ENCODE measurements around the gene BCL11B.

The BCL11B gene

DNA sequence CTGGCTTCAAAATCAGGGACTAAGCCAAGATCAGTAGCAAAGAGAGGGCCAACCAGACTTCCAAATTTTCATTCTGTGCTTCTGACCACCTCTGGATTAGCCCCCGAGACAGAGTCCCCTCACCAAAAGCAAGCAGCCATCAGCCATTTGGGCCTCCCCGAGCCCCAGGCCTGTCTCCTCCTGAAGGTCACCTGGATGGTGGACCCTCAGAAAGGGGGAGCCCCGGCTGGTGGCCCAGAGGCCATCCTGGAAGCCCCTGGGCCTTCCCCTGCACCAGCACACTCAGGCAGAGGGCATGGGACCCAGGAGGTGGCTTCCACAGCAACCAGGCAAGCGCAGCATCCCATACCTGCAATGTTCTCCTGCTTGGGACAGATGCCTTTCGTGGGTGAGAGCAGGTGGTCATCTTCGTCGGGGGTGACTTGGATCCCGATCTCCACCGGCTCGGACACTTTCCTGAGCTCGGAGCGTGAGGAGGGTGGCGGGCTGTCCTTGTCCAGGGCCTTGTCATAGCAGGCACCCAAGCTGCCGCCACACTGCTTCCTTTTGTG lies 14.8 kb downstream of the BCL11B start:
- H3K36me3 Mint-ChIP-seq (ENCODE audit: low read depth), result peaks cover 46% of the 10 kb centered on the region
- peak overlapping the region; percentile 99 for H3K27ac Mint-ChIP-seq

DNA sequence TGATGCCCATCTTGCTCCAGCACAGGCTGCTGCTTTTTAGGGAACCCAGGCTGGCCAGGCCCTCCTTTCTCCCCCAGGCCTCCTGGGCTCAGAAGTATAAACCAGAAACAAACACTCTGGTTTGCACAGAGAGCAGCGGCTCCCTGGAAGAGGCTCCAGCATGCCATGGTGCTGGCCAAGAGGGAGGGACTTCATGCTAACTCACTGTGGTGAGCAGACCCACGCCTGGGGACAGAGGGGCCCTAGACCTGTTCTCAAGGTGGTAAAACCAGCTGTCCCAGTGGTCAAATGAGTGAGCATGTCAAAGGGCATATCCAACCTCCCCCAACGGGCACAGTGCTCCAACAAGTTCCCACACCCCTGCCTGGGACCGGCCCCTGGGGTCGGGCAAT lies 15.5 kb downstream of the BCL11B start:
- H3K27ac Mint-ChIP-seq, result peak overlapping the region; percentile 99
- no peaks in the 10 kb centered on the region for H3K27me3 Mint-ChIP-seq
- H3K9me3 Mint-ChIP-seq, result no peaks in the 10 kb centered on the region
- peak overlapping the region; percentile 88 for H3K4me3 Mint-ChIP-seq
- peaks cover 50% of the 10 kb centered on the region for H3K36me3 Mint-ChIP-seq (ENCODE audit: low read depth)
- H3K4me1 Mint-ChIP-seq (ENCODE audit: low read depth), result peaks cover 100% of the 10 kb centered on the region

More for the DNA sequence above, 14.8 kb downstream of the BCL11B start:
- Mint-ChIP-seq H3K9me3 (no peaks in the 10 kb centered on the region), H3K27me3 (no peaks in the 10 kb centered on the region), H3K4me3 (peak overlapping the region; percentile 88), H3K4me1 (ENCODE audit: low read depth) (peaks cover 100% of the 10 kb centered on the region)

DNA sequence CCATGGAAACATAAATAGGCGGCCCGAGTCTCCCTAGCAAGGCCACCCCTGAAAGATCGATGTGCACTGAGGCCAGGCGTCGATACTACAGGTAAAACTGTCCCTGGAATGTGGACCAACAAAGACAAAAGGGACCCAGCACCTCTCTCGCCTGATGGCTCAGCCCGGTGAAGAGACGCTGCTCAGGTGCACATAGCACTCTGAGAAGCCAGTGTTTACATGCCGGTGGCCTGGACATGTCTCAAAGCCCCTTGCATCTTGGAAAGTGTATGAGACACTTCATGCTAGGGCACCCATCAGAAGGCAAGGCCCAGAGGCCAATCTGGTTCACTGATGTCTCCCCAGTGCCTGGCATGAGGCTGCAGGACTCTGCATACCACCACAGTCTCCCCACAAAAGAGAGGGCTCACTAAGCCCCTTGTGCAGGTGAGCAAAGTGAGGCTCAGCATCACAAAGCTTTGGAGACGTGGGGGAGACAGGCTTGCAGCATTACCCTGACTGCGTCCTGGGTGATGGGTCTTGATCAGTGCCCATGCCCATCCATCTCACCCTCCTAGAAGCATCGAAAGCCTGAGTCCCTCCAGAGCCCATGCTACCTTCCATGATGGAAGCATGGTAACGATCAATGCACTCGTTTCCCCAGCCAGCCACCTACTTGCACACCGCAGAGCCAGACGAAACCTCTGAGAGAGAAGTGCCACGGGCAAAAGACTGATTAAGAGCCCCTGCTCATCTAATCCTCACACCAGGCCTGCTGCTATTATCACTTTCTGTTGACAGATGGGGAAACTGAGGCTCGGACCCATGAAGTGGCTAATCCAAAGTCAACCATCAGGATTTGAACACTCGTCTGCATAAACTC lies 16.1 kb downstream of the BCL11B start:
- peaks cover 55% of the 10 kb centered on the region for H3K36me3 Mint-ChIP-seq (ENCODE audit: low read depth)
- H3K27ac Mint-ChIP-seq, result peak overlapping the region; percentile 99
- H3K4me1 Mint-ChIP-seq (ENCODE audit: low read depth), result peaks cover 100% of the 10 kb centered on the region
- no peaks in the 10 kb centered on the region for H3K27me3 Mint-ChIP-seq
- H3K9me3 Mint-ChIP-seq, result no peaks in the 10 kb centered on the region
- H3K4me3 Mint-ChIP-seq, result peak overlapping the region; percentile 88

DNA sequence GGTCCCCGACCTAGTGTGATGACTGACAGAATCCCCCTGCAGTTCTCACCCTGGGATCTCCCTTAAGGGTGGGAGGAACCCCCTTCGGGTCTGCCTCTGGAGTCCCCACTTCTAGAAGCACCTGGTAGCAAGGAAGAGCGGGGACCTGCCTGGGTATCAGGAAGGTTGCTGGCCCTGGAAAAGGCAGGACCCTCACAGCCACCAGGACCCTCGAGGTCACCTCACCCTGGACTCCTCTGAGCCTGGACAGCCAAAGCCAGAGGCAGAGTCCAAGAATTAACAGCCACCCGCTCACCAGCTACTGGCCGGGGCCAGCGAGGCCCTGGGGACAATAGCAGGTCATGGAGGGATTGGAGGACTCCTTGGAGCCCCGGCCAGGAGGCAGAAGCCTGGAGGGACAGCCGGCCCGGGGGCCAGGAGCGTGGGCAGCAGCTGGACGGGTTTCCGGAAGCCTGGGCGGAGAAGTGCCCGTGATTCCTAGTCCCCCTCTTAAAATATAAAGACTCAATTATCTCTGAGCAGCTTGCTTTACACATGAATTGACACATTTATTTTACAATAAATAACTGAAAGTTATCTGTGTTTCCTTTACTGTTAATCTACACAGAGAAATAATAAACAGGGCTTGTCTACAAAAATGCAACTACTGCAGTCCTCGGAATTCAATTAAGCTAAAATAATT lies 17.5 kb downstream of the BCL11B start:
- Mint-ChIP-seq H3K27ac (peak overlapping the region; percentile 96), H3K36me3 (ENCODE audit: low read depth) (peaks cover 58% of the 10 kb centered on the region), H3K4me1 (ENCODE audit: low read depth) (peaks cover 100% of the 10 kb centered on the region), H3K9me3 (no peaks in the 10 kb centered on the region), H3K4me3 (peak overlapping the region; percentile 63), H3K27me3 (no peaks in the 10 kb centered on the region)

DNA sequence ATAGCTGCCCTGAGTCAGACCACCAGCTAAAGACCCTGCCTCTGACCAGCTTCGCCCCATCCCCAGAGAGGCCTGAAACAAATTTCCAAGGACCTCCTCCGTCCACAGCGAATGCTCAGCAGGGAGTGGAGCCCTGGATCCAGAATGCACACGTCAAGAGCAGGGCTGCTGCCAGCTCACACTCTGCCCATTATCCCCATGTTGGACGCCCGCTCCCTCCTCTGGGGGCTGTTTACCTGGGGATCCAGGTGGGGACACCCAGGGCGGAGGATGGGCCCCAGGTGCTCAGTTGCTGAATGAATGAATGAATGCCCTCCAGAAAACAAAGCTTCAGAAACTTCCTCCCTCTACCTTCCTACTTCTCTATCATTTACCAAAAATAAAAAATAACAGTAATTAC lies 18.1 kb downstream of the BCL11B start:
- Mint-ChIP-seq H3K36me3 (ENCODE audit: low read depth) (peaks cover 55% of the 10 kb centered on the region), H3K9me3 (no peaks in the 10 kb centered on the region), H3K4me3 (peak overlapping the region; percentile 63), H3K27ac (peak overlapping the region; percentile 96), H3K4me1 (ENCODE audit: low read depth) (peaks cover 100% of the 10 kb centered on the region), H3K27me3 (no peaks in the 10 kb centered on the region)

DNA sequence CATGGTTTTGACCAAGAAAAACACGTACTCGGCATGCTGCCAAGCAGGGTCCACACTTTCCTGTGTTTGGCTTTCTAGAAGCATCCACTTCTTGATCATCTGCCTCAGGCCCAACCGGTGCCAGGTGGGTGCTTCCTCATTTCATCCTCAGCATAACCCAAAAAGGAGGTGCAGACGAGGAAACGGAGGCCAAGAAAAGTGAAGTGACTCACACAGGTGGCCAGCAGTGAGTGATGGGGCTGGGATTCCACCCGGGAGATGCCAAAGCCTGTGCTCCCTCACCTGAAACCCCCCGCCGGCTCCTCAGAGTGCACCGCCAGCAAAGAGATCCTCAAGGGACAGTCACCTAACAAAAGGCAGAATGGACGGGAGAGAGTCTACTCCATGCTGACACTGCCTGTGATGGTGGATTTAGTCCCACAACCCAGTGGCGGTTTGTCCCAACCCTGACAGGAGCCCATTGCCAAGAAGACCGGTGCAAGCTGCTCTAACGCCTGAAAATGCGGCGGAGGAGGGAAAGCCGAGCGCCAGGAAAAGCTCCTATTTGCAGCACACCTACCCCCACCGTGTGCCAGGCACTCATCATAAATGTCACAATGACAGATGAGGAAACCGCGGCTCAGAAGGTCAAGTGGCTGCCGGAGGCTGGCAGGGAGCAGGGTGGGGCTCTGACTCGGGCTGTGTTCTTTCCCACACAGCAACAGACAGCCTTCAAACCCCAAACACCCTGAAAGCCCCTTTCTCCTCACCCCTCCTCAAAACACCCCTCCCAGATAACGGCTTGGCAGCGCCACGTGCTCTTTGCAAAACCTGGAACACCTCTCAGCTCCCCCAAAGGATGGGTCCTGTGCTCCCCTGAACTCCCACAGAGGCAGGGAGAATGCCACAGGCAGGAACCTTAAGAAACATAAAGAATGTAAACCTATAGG lies 18.8 kb downstream of the BCL11B start:
- Mint-ChIP-seq H3K27ac (peak overlapping the region; percentile 96), H3K36me3 (ENCODE audit: low read depth) (peaks cover 54% of the 10 kb centered on the region), H3K4me1 (ENCODE audit: low read depth) (peaks cover 100% of the 10 kb centered on the region), H3K9me3 (no peaks in the 10 kb centered on the region), H3K27me3 (no peaks in the 10 kb centered on the region), H3K4me3 (peak overlapping the region; percentile 71)

DNA sequence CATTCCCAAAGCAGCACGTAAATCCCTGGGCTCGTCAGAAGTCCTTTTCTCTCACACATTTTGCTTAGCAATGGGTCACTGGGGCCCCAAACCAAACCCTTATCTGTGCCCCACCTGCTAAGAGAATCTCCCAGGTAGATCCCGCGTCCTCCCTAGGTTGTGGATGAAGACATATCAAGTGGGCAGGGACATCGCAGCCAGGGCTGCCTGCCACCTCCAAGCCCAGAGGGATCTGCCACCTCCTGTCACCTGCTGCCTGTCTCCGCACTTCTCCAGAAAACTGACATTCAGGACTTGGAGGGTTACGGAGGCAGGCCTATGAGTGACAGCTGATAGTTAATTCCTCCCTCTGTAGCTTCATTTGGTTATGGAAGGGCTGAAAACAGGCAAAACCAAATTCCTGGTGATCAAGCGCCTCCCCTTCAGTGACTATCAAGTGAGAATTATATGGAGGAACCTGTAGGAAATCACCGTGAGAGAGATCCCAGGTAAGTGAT lies 19.5 kb downstream of the BCL11B start:
- H3K4me1 Mint-ChIP-seq (ENCODE audit: low read depth), result peaks cover 100% of the 10 kb centered on the region
- H3K36me3 Mint-ChIP-seq (ENCODE audit: low read depth), result peaks cover 49% of the 10 kb centered on the region
- peak overlapping the region; percentile 96 for H3K27ac Mint-ChIP-seq
- H3K4me3 Mint-ChIP-seq, result peak overlapping the region; percentile 71
- H3K27me3 Mint-ChIP-seq, result no peaks in the 10 kb centered on the region
- no peaks in the 10 kb centered on the region for H3K9me3 Mint-ChIP-seq

DNA sequence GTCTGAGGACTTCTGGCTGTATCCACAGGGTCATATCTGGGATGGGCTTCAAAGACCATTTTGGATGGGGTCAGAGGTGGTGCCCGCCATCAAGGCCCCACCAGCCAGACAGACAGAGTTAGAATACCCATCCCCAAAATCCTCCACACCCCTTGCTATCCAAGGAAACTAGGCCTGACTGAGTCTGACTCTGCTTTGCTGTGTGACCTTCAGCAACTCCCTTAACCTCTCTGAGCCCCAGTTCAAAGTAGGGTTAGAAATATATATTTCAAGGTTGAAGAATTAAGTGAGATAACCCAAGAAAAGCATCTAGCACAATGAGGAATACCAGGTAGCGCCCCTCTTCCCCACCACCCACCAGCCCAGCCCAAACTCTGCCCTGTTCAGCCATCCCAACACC lies 20.3 kb downstream of the BCL11B start:
- peaks cover 100% of the 10 kb centered on the region for H3K4me1 Mint-ChIP-seq (ENCODE audit: low read depth)
- peak overlapping the region; percentile 26 for H3K4me3 Mint-ChIP-seq
- peak overlapping the region; percentile 96 for H3K27ac Mint-ChIP-seq
- H3K9me3 Mint-ChIP-seq, result no peaks in the 10 kb centered on the region
- peaks cover 41% of the 10 kb centered on the region for H3K36me3 Mint-ChIP-seq (ENCODE audit: low read depth)
- H3K27me3 Mint-ChIP-seq, result no peaks in the 10 kb centered on the region

DNA sequence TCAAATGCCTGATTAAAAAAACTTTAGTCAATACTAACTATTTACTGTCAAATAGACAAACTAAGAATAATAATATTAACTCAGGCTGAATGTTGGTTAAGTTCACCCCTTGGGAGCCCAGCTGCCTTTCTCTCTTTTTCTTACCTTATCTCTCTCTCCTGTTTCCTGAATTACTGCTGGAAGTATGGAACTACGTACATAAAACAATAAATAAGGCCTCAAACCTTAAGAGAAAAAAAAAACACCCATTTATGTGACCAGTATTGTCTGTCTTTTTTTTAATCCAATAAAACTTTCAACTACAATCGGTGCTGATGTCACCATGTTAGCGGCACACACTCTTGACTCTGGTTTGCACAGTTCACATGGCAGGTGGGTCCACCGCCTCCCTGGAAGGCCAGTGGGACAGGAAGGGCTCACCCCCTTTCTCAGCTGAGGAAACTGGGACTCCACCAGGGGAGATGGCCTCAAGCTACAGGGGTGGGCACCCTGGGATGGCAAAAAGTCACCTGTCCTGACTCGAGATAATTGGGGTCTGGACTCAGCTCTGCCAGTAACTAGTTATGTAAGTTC lies 21.3 kb downstream of the BCL11B start:
- H3K9me3 Mint-ChIP-seq, result no peaks in the 10 kb centered on the region
- peak overlapping the region; percentile 96 for H3K27ac Mint-ChIP-seq
- peaks cover 31% of the 10 kb centered on the region for H3K36me3 Mint-ChIP-seq (ENCODE audit: low read depth)
- peaks cover 93% of the 10 kb centered on the region for H3K4me1 Mint-ChIP-seq (ENCODE audit: low read depth)
- H3K4me3 Mint-ChIP-seq, result peak overlapping the region; percentile 79
- no peaks in the 10 kb centered on the region for H3K27me3 Mint-ChIP-seq

DNA sequence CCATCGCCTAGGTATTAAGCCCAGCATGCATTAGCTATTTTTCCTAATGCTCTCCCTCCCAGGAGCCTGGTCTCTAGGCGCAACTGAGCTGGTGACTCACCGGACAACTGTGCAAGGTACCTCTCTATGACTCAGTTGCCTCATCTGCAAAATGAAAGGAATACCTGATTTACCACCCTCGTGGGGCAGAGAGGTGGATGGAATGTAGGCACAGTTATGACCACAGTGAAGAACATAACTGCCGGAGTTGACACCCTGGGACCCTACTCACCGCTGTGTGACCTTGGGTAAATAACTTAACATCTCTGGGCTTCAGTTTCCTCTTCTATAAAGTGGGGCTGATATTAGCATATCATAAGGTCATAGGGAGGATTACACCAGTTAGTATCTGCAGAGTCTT lies 22.6 kb downstream of the BCL11B start:
- Mint-ChIP-seq H3K4me3 (peak overlapping the region; percentile 64), H3K27ac (peak overlapping the region; percentile 96), H3K36me3 (ENCODE audit: low read depth) (peaks cover 29% of the 10 kb centered on the region), H3K4me1 (ENCODE audit: low read depth) (peaks cover 91% of the 10 kb centered on the region), H3K27me3 (no peaks in the 10 kb centered on the region), H3K9me3 (no peaks in the 10 kb centered on the region)

DNA sequence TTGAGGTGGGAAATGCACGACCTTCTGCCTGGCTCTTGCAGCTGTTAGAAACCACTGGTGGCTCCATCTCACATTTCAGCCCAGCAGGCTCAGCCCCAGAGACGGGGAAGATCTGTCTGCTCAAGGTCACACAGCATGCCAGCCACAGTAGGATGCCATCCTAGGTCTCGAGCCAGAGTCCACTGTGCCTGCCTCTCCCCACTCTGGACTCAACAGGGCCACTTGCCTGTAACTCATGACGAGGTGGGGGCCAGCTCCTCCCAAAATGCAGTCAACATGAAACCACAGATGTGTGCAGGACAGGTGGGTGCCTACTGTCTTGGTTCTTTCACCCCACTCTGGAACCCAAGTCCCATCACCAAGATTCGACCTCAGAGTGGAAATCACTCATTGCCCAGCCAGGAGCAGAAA lies 23.2 kb downstream of the BCL11B start:
- peaks cover 91% of the 10 kb centered on the region for H3K4me1 Mint-ChIP-seq (ENCODE audit: low read depth)
- H3K4me3 Mint-ChIP-seq, result peak overlapping the region; percentile 78
- peak overlapping the region; percentile 96 for H3K27ac Mint-ChIP-seq
- no peaks in the 10 kb centered on the region for H3K27me3 Mint-ChIP-seq
- H3K9me3 Mint-ChIP-seq, result no peaks in the 10 kb centered on the region
- peaks cover 31% of the 10 kb centered on the region for H3K36me3 Mint-ChIP-seq (ENCODE audit: low read depth)

DNA sequence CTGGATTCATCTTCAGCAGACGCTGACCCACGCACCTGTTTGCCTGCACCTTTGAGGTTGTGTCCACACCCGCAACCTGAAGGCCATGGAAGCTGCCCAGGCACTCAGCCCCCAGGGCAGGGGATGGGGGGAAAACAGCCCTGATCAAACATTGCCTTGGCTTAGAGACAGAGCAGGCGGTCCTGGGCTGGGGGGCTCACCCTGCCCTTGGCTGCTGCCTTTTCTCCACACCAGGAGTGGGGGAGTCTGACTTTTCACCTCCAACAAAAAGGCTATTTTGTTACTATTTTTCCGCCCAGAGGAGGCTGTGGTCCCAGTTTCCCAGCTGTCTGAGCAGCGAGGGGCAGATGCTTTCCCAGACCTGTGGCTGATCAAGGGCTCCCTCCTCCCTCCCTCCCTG lies 24.2 kb downstream of the BCL11B start:
- Mint-ChIP-seq H3K4me1 (ENCODE audit: low read depth) (peaks cover 91% of the 10 kb centered on the region), H3K27me3 (no peaks in the 10 kb centered on the region), H3K9me3 (no peaks in the 10 kb centered on the region), H3K4me3 (peak overlapping the region; percentile 78), H3K27ac (peak overlapping the region; percentile 96), H3K36me3 (ENCODE audit: low read depth) (peaks cover 31% of the 10 kb centered on the region)

DNA sequence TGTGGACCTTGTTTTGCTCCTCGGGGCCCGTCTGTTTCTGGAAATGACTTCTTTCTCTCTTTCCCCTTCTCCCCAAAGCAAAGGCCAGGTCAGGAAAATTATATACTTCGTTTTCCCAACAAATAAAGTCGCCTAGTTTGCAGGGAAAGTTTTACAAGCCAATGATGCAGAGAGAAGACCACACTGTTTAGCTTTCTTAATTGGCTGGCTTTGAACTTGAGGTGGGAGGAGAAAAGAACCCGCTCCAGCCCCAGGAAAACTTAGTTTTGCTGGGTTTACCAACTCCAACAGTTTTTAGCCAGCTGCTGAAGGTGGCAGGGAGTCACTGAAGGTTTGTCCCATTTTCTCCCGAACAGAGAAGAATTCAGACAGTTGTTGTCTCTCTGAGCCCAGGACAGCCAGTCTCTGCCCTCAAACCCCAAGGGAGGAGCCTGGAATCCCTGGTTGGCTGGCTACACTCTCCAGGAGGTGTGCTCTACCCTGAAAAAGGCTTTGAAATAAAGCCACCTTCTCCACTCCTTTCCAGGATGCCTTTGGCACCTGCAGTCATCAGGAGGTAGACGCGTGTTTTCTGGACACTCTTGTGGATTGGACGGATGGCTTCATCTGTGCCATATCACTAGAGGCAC lies 24.8 kb downstream of the BCL11B start:
- no peaks in the 10 kb centered on the region for H3K9me3 Mint-ChIP-seq
- H3K4me3 Mint-ChIP-seq, result peak overlapping the region; percentile 78
- H3K27me3 Mint-ChIP-seq, result no peaks in the 10 kb centered on the region
- H3K4me1 Mint-ChIP-seq (ENCODE audit: low read depth), result peaks cover 91% of the 10 kb centered on the region
- H3K36me3 Mint-ChIP-seq (ENCODE audit: low read depth), result peaks cover 31% of the 10 kb centered on the region
- peak overlapping the region; percentile 96 for H3K27ac Mint-ChIP-seq

All from stimulated activated naive CD8-positive, alpha-beta T cell treated with anti-CD3 and anti-CD28 coated beads, Interleukin-15, Interleukin-2, amounts not matched to agents 100 ng/mL and 50 ng/mL, for 24 hours (primary cell).